CD4-positive, alpha-beta T cell (primary cell): ENCODE measurements around the gene FERMT2. TPM values are rescaled to one million over a fixed set of nuclear protein-coding genes. Genes with fewer than 3 reads are reported as not detected.

Source experiments
- ATAC-seq: fragments of 200-7000 bp; cut with Tn5 transposase; one replicate; pipeline ENCODE4 v1.10.0; 2022; ENCODE audit warnings: mild to moderate bottlenecking; ENCODE audit not compliant: poor library complexity
- CTCF ChIA-PET: fragments of 350-600 bp; sonication (Branson Sonifier 250); formaldehyde crosslinking; loops from one replicate; lab custom pipeline; 2021; ENCODE audit warnings: antibody characterized with exemption, inconsistent platforms; lab: Charles Lee
- POLR2A ChIA-PET: fragments of 350-600 bp; sonication (Branson Sonifier 250); formaldehyde crosslinking; loops from one replicate; lab custom pipeline; 2021; ENCODE audit warnings: antibody characterized with exemption, inconsistent platforms; lab: Charles Lee
- DNase-seq, 14 experiments: peaks; one replicate each; pipeline ENCODE4 v3.0.0-alpha.2; 2013 to 2020; ENCODE audit warnings: mixed read lengths in 2 of 14
- H3K27ac ChIP-seq, 2 donors: one replicate each; pipeline versions ENCODE4 v1.5.1 to v1.7.0; 2013; ENCODE audit warnings: low read length in 2 of 2, low read depth in 1 of 2, mild to moderate bottlenecking in 1 of 2
- H3K27me3 ChIP-seq, 2 experiments: 1 replicate in 1 of 2; 2 replicates in 1 of 2; pipeline versions ENCODE4 v1.6.1 to v1.7.0; 2013; ENCODE audit warnings: low read length in 2 of 2, control low read depth in 1 of 2, mild to moderate bottlenecking in 1 of 2, moderate library complexity in 1 of 2; ENCODE audit not compliant: insufficient read depth in 2 of 2, control insufficient read depth in 1 of 2
- H3K36me3 ChIP-seq: one replicate; pipeline ENCODE4 v1.6.1; 2013; ENCODE audit warnings: low read length, control low read depth; ENCODE audit not compliant: insufficient read depth
- H3K4me1 ChIP-seq: one replicate; pipeline ENCODE4 v1.6.1; 2013; ENCODE audit warnings: low read length, control low read depth; ENCODE audit not compliant: insufficient read depth
- H3K4me3 ChIP-seq: one replicate; pipeline ENCODE4 v1.5.1; 2013; ENCODE audit warnings: mild to moderate bottlenecking, low read length, moderate library complexity
- H3K9me3 ChIP-seq, 2 experiments: 1 replicate in 1 of 2; 2 replicates in 1 of 2; pipeline versions ENCODE4 v1.6.1 to v1.7.0; 2013; ENCODE audit warnings: low read length in 2 of 2, mild to moderate bottlenecking in 2 of 2, control low read depth in 1 of 2, moderate library complexity in 1 of 2; ENCODE audit not compliant: control insufficient read depth in 1 of 2, insufficient read depth in 1 of 2
- H3K27ac Mint-ChIP-seq: one replicate; pipeline ENCODE4 v1.8.0; 2020; ENCODE audit warnings: mixed read lengths
- H3K27me3 Mint-ChIP-seq: one replicate; pipeline ENCODE4 v1.8.0; 2021; ENCODE audit warnings: mixed read lengths
- H3K36me3 Mint-ChIP-seq: one replicate; pipeline ENCODE4 v1.8.0; 2021; ENCODE audit warnings: low read depth, mixed read lengths
- H3K4me1 Mint-ChIP-seq: one replicate; pipeline ENCODE4 v1.8.0; 2021; ENCODE audit warnings: low read depth, mixed read lengths
- H3K4me3 Mint-ChIP-seq: one replicate; pipeline ENCODE4 v1.8.0; 2020; ENCODE audit warnings: mild to moderate bottlenecking, mixed read lengths
- H3K9me3 Mint-ChIP-seq: one replicate; pipeline ENCODE4 v1.8.0; 2020; ENCODE audit warnings: mixed read lengths
- intact Hi-C, 2 experiments: fragments of 100-400 bp; cut with DNase I in 1 of 2; cut with micrococcal nuclease in 1 of 2; formaldehyde crosslinking; loops; one replicate each; pipeline versions ENCODE4 v1.15.1 to v1.9.0; 2023 to 2025; cut with DNase I, micrococcal nuclease
- total RNA-seq, 174 experiments: library from RNA in 2 of 174; stranded (reverse) in 2 of 174; gene quantifications; one replicate each; pipeline ENCODE4 v1.2.3 and lab custom pipeline; 2021 to 2026
- TF ChIP-seq, protein P1 (sequence below): fragments of 200-600 bp; IDR thresholded peaks from one replicate; pipeline ENCODE4 v1.8.0; 2022; ENCODE audit warnings: antibody characterized with exemption, mild to moderate bottlenecking

Gene FERMT2
- total RNA-seq, 2 experiments from 2014 or later: 0.44 to 0.61 TPM

DNA sequence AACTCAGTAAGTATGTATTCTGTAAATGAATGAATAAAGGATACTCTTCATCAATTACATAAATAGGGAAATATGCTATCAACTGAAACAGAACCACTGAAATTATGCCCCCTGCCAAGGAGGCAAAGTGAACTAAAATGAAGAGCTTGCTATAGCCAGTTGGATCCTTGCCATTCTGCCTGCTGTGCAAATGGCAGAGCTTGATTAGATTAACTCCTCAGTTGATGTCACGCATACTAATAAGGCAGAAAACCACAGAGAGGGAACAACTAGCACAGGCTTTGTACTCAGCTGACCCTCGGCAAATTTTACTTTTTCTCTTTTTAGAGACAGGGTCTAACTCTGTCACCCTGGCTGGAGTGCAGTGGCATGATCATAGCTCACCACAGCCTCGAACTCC, 36.7 kb upstream of the FERMT2 start:
- H3K27ac ChIP-seq: no peak overlapping the region
- no peaks in the 10 kb centered on the region for H3K27me3 ChIP-seq
- Mint-ChIP-seq H3K36me3 (no peaks in the 10 kb centered on the region), H3K4me3 (no peak overlapping the region), H3K27me3 (peaks cover 3% of the 10 kb centered on the region), H3K9me3 (no peaks in the 10 kb centered on the region), H3K27ac (no peak overlapping the region), H3K4me1 (no peaks in the 10 kb centered on the region)
- no peaks in the 10 kb centered on the region for H3K36me3 ChIP-seq
- CTCF ChIA-PET: no interaction called here
- DNase-seq (no peak), ATAC-seq (no peak)
- no peaks in the 10 kb centered on the region for H3K4me1 ChIP-seq
- POLR2A ChIA-PET: no interaction called here
- intact Hi-C loops: no loop called here
- TF ChIP-seq, protein P1, sequence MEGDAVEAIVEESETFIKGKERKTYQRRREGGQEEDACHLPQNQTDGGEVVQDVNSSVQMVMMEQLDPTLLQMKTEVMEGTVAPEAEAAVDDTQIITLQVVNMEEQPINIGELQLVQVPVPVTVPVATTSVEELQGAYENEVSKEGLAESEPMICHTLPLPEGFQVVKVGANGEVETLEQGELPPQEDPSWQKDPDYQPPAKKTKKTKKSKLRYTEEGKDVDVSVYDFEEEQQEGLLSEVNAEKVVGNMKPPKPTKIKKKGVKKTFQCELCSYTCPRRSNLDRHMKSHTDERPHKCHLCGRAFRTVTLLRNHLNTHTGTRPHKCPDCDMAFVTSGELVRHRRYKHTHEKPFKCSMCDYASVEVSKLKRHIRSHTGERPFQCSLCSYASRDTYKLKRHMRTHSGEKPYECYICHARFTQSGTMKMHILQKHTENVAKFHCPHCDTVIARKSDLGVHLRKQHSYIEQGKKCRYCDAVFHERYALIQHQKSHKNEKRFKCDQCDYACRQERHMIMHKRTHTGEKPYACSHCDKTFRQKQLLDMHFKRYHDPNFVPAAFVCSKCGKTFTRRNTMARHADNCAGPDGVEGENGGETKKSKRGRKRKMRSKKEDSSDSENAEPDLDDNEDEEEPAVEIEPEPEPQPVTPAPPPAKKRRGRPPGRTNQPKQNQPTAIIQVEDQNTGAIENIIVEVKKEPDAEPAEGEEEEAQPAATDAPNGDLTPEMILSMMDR: no peak
- H3K4me3 ChIP-seq: no peak overlapping the region
- no peaks in the 10 kb centered on the region for H3K9me3 ChIP-seq

DNA sequence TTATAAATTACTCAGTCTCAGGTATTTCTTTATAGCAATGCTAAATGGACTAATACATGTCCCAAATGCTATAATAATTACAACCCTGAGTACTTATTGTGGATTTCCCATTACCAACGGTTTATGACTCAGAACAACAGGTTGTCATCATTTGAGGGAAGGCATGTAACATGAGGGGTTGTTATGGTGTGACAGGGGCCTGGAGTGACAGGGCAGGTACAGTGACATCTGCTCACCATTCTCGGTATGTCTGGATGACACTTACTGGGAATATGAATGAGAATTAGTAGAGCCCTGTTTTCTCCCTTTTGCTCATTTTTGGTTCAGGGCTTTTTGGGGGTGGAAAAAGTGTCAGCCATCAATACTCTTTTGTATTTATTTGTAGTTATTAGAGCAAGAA, 36.2 kb upstream of the FERMT2 start:
- H3K9me3 Mint-ChIP-seq: no peaks in the 10 kb centered on the region
- H3K27me3 ChIP-seq: no peaks in the 10 kb centered on the region
- H3K4me1 ChIP-seq: no peaks in the 10 kb centered on the region
- H3K4me3 Mint-ChIP-seq: no peak overlapping the region
- no peaks in the 10 kb centered on the region for H3K36me3 Mint-ChIP-seq
- H3K9me3 ChIP-seq: no peaks in the 10 kb centered on the region
- H3K36me3 ChIP-seq: no peaks in the 10 kb centered on the region
- CTCF ChIA-PET: no interaction called here
- TF ChIP-seq, protein P1: no peak
- peaks cover 3% of the 10 kb centered on the region for H3K27me3 Mint-ChIP-seq
- no peak overlapping the region for H3K27ac ChIP-seq
- DNase-seq (no peak), ATAC-seq (no peak)
- POLR2A ChIA-PET: no interaction called here
- H3K4me3 ChIP-seq: no peak overlapping the region
- H3K27ac Mint-ChIP-seq: no peak overlapping the region
- no peaks in the 10 kb centered on the region for H3K4me1 Mint-ChIP-seq
- intact Hi-C loops: no loop called here

DNA sequence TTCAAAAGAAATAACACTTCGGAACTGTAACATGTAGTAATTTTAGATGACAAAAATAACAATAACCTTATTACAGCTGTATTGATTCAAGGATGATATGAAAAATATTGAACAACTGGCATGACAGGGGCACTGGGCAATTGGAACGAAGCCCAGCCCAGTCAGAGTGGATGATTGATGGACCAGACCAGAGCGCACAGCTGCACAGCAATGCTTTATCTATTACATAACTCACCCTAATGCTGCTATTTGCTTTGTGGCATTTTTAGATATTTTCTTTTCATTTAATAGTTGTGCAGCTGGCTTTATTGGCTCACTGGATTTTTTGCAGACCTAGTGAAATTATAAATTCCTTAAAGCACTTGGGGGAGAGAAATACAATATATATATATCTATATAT, 26.9 kb upstream of the FERMT2 start:
- H3K27me3 ChIP-seq: no peaks in the 10 kb centered on the region
- no peak for ATAC-seq
- no peaks in the 10 kb centered on the region for H3K36me3 ChIP-seq
- ChIA-PET POLR2A (no interaction called here), CTCF (no interaction called here)
- Mint-ChIP-seq H3K27ac (no peak overlapping the region), H3K9me3 (no peaks in the 10 kb centered on the region), H3K27me3 (peaks cover 5% of the 10 kb centered on the region), H3K4me1 (no peaks in the 10 kb centered on the region), H3K36me3 (no peaks in the 10 kb centered on the region), H3K4me3 (no peak overlapping the region)
- TF ChIP-seq, protein P1: no peak
- H3K9me3 ChIP-seq: no peaks in the 10 kb centered on the region
- H3K4me3 ChIP-seq: no peak overlapping the region
- no peaks in the 10 kb centered on the region for H3K4me1 ChIP-seq
- DNase-seq: no peak
- intact Hi-C loops: no loop called here
- H3K27ac ChIP-seq: no peak overlapping the region
